IPS-20b (cell line): ENCODE measurements around the gene ACAN.
A peak's percentile ranks its signal among the peaks of the same experiment; 100 is the strongest.

Experiments used
- H3K27ac ChIP-seq: one replicate; pipeline ENCODE4 v1.5.1; 2013; ENCODE audit warnings: low read length
- H3K27me3 ChIP-seq: 2 replicates; pipeline ENCODE4 v1.6.1; 2013; ENCODE audit warnings: mild to moderate bottlenecking, low read length, inconsistent platforms; ENCODE audit not compliant: insufficient read depth
- H3K36me3 ChIP-seq: 2 replicates; pipeline ENCODE4 v1.6.1; 2013; ENCODE audit warnings: low read depth, mild to moderate bottlenecking, inconsistent platforms, low read length, moderate library complexity; ENCODE audit not compliant: insufficient read depth
- H3K4me1 ChIP-seq: 2 replicates; pipeline ENCODE4 v1.6.1; 2013; ENCODE audit warnings: mild to moderate bottlenecking, control low read depth, inconsistent platforms, low read length, moderate library complexity; ENCODE audit not compliant: insufficient read depth
- H3K4me3 ChIP-seq: 2 replicates; pipeline ENCODE4 v1.5.1; 2013; ENCODE audit warnings: mild to moderate bottlenecking, low read length, inconsistent platforms
- H3K9ac ChIP-seq: 2 replicates; pipeline ENCODE4 v1.6.1; 2013; ENCODE audit warnings: low read depth, mild to moderate bottlenecking, inconsistent platforms, low read length, moderate library complexity
- H3K9me3 ChIP-seq: 2 replicates; pipeline ENCODE4 v1.6.1; 2013; ENCODE audit warnings: mild to moderate bottlenecking, low read depth, low read length, inconsistent platforms; ENCODE audit not compliant: insufficient read depth

ACAN gene

DNA sequence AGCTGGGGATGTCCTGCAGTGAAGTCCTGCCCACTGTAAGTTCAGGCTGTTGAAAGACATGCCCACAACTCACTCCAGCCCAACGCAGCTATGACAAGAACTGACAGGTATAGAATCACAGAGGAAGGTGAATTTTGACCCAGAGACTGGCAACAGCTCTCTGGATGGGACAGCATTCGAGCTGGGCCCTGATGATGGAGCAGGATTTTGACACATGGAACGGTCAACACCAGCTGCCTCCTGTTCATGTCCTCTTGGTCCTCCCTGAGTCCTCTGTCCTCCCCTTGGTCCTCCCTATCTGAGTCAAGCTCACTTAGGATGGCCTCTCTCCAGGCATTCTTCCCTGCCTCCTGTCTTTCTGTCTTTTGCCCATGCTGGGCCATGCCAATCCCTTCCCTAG is 15.2 kb upstream of the ACAN start:
- Histone ChIP-seq H3K27me3 (peaks cover 10% of the 10 kb centered on the region), H3K4me3 (no peak overlapping the region), H3K4me1 (peaks cover 7% of the 10 kb centered on the region; the same call in 1 of the 2 replicates), H3K9me3 (no peaks in the 10 kb centered on the region), H3K36me3 (no peaks in the 10 kb centered on the region), H3K27ac (no peak overlapping the region), H3K9ac (no peak overlapping the region)

DNA sequence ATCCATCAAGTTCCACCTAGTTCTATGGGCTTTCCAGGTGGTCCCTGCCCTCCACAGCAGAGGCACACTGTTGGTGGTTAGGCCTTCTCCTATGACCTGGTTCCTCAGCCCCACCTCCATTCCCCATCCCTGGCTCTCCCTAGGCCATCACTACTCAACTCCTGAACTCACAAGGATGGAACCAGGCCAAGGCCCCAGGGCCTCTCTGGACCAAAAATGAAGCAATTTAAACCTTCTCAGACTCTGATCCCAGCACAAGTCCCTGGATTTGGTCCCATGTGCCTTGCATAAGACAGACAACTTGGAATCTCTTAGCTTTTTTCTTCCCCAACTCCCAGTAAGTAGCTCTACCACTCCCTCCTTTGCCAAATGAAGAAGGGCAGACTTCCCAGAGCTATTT is 14.4 kb upstream of the ACAN start:
- Histone ChIP-seq H3K9me3 (no peaks in the 10 kb centered on the region), H3K9ac (no peak overlapping the region), H3K27me3 (peaks cover 18% of the 10 kb centered on the region), H3K4me1 (peaks cover 10% of the 10 kb centered on the region; the same call in 1 of the 2 replicates), H3K4me3 (no peak overlapping the region), H3K27ac (no peak overlapping the region), H3K36me3 (no peaks in the 10 kb centered on the region)

DNA sequence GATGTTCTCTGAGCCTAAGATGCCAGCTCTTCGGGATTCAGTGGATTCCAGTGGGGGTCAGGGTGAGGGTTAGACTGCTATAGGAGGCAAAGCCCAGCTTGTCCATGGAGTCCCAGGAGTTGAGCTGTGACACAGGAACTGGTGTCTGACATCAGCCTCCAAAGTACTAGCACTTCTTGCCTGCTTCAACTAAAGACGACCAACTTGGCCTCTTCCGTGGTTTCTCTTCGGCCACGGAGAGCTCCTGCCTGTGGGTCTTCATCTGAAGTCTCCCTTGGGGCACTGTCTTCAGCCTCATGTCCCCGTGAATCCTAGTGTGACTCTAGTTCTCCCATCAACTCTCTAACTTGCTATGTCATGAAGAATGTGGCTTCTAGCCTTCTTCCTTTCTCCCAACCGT is 12.8 kb upstream of the ACAN start:
- Histone ChIP-seq H3K4me1 (peaks cover 10% of the 10 kb centered on the region; the same call in 1 of the 2 replicates), H3K36me3 (no peaks in the 10 kb centered on the region), H3K4me3 (no peak overlapping the region), H3K9ac (no peak overlapping the region), H3K9me3 (no peaks in the 10 kb centered on the region), H3K27ac (no peak overlapping the region), H3K27me3 (peaks cover 21% of the 10 kb centered on the region)

DNA sequence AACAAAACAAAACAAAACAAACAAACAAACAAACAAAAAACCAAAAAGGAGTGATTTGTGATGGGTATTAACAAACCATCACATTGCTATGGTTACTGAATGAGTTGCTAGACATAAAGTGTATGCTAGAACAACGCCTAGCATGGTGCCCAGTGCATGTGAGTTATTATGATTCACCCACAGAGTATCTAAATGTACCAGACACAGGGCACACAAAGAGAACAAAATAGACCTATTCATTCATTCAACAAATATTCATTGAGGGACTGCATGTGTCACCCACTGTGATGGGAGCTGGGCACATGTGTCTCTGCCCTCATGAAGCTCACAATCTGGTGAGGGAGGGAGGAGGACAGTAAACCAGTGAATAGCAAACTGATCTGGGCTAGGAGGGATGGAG is 11.6 kb upstream of the ACAN start:
- H3K9ac ChIP-seq: no peak overlapping the region
- no peaks in the 10 kb centered on the region for H3K9me3 ChIP-seq
- no peak overlapping the region for H3K4me3 ChIP-seq
- no peak overlapping the region for H3K27ac ChIP-seq
- no peaks in the 10 kb centered on the region for H3K36me3 ChIP-seq
- H3K4me1 ChIP-seq: peaks cover 10% of the 10 kb centered on the region; the same call in 1 of the 2 replicates
- H3K27me3 ChIP-seq: peaks cover 21% of the 10 kb centered on the region

DNA sequence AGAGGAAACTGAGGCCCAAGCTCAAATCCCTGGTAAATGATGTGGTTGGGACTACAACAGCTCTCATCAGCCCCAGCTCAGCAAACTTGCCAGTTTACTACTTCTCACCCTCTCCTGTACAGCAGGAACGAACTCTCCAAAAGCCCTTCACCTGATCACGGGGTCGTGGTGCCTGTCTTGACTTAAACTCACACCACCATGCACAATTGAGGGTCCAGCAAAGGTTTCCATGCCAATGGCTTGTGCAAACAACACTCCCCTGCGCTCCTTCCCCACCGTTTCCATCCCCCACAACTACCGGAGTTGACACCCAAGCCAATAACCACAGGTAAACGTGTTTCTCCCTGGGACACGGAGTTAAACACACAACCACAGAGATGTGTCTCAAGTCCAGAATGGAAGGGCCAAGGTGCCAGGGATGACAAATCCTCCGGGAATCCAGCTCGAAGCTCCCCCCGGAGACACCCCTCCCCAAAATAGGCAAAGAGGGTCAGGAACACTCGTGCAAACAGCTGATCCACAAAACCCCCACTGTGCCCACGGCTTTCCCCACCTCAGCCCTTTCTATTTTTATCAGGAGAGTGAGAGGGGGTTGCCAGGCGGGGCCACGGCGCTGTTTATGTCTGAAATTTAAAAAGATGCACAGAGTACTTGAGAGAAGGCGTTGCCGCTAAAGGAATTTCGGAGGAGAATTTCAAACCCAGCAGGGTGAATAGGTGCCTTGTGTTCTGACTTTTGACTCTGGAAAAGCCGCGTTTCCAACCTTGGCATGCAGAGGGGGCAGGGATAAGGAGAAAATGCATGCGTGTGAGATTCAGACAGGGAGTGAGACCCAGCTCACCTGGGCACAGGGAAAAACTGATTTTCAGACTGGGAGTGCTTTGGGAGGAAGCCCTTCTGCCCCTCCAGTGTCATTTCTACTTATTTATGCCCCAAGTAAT is 10.6 kb upstream of the ACAN start:
- Histone ChIP-seq H3K36me3 (no peaks in the 10 kb centered on the region), H3K9ac (no peak overlapping the region), H3K27ac (no peak overlapping the region), H3K4me1 (peaks cover 10% of the 10 kb centered on the region; the same call in 1 of the 2 replicates), H3K27me3 (peaks cover 23% of the 10 kb centered on the region), H3K4me3 (peak overlapping the region; percentile 11; the same call in 1 of the 2 replicates), H3K9me3 (no peaks in the 10 kb centered on the region)

DNA sequence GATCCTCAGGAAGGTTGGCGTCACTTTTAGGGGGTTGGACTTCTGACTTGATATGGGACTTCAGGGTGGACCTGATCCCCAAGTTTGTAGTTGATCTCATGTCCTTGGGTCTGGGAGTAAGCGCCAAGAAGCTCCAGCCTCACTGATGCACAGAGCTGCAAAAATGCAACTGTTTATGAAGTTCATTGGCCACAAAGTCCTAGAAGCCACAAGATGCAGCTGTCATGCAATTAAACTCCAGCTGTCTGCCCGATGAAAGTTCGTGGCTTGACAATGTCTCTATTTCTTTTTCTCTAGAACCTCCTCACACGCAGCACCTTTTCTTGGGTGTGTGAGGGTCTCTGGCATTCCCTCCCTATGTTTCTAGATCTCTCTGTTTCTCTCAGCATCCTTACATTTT is 9.2 kb upstream of the ACAN start:
- no peak overlapping the region for H3K9ac ChIP-seq
- H3K9me3 ChIP-seq: no peaks in the 10 kb centered on the region
- peaks cover 10% of the 10 kb centered on the region; the same call in 1 of the 2 replicates for H3K4me1 ChIP-seq
- H3K36me3 ChIP-seq: no peaks in the 10 kb centered on the region
- no peak overlapping the region for H3K27ac ChIP-seq
- H3K4me3 ChIP-seq: no peak overlapping the region
- H3K27me3 ChIP-seq: peaks cover 37% of the 10 kb centered on the region

DNA sequence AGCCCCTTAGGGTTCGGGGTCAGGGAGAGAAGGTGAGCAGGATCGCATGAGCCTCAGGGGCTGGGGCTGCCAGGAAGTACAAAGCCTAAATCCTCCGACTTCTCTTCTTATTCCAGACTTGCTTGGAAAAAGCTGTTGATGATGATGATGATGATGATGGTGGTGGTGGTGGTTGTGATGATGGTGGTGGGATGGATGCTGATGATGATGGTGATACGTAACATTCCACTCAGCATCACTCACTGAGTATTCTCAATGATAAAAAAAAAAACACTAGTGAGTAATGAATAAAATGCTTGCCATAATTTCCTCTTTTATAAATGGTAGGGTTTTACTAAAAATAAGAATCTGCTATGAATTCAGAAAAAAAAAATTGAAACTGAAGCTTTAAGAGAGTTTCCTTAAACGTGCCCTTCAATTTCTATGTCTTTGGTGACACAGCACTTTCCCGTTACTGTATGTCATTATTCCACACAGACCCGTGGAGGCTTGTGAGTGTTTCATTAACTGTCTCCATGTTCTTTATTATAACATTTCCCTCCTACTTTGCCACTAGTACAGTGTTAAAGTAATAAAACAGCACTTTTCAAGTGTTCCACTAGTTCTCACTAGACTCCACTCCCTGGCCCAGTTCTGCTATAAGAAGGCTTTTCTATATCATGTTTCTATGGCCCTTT is 5.4 kb upstream of the ACAN start:
- H3K27ac ChIP-seq: no peak overlapping the region
- H3K27me3 ChIP-seq: peaks cover 67% of the 10 kb centered on the region
- no peaks in the 10 kb centered on the region for H3K9me3 ChIP-seq
- H3K36me3 ChIP-seq: no peaks in the 10 kb centered on the region
- no peak overlapping the region for H3K4me3 ChIP-seq
- no peak overlapping the region for H3K9ac ChIP-seq
- H3K4me1 ChIP-seq: peaks cover 5% of the 10 kb centered on the region; the same call in 1 of the 2 replicates

DNA sequence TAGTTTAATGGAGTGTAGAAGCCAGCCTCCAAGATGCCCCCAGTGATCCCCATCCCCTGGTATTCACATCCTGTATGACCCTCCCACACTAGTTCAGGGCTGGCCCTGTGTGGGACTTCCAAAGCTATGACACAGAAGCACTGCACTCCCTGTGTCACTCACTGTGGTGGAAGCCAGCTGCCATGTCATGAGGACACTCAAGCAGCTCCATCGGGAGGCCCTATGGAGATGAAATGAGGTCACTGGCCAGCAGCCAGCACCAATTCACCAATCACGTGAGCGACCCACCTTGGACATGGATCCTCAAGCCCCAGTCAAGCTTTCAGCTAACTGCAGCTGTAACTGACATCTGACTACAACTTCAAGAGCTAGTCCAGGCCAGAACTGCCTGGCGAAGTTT is 3.9 kb upstream of the ACAN start:
- Histone ChIP-seq H3K36me3 (no peaks in the 10 kb centered on the region), H3K4me1 (no peaks in the 10 kb centered on the region), H3K9me3 (no peaks in the 10 kb centered on the region), H3K4me3 (no peak overlapping the region), H3K9ac (no peak overlapping the region), H3K27me3 (peaks cover 68% of the 10 kb centered on the region), H3K27ac (no peak overlapping the region)

DNA sequence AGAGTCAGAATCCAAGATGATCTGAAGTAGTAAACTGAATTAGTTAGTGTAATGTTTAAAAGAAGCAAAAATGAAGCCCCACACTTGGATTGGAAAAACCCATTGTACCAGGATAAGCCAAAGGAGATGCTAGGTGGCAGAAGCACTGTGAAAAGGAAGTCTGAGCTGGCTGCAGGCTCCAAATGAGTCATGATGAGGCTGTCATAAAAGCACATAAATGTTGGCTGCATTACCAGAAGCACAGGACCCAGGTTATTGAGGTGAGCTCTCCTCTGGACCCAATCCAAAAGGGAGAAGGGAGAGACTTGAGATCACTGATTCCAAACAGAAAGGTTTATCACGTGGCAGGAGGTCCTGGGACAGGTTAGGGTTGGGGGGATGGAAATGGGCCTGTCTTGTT is 3.2 kb upstream of the ACAN start:
- H3K9ac ChIP-seq: no peak overlapping the region
- peaks cover 75% of the 10 kb centered on the region for H3K27me3 ChIP-seq
- no peak overlapping the region for H3K4me3 ChIP-seq
- H3K36me3 ChIP-seq: no peaks in the 10 kb centered on the region
- H3K4me1 ChIP-seq: no peaks in the 10 kb centered on the region
- H3K27ac ChIP-seq: no peak overlapping the region
- H3K9me3 ChIP-seq: no peaks in the 10 kb centered on the region

DNA sequence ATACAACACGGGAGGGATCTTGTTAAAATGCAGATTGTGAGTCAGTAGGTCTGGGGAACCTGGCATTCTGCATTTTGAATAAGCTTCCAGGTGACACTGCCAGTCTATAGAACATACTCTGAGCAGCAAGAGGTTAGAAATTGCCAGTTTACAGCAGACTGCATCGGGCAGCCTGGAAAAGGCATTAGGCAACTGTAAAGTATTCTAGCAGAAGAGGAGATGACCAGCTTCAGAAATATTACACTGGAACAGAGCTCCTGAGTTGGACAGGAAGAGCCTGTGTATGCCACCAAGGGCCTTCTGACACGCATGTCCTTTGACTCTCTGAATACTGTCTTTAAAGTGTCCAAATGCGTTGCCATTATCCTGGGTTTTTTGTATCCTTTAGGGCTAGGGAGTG is 2.5 kb upstream of the ACAN start:
- no peak overlapping the region for H3K27ac ChIP-seq

DNA sequence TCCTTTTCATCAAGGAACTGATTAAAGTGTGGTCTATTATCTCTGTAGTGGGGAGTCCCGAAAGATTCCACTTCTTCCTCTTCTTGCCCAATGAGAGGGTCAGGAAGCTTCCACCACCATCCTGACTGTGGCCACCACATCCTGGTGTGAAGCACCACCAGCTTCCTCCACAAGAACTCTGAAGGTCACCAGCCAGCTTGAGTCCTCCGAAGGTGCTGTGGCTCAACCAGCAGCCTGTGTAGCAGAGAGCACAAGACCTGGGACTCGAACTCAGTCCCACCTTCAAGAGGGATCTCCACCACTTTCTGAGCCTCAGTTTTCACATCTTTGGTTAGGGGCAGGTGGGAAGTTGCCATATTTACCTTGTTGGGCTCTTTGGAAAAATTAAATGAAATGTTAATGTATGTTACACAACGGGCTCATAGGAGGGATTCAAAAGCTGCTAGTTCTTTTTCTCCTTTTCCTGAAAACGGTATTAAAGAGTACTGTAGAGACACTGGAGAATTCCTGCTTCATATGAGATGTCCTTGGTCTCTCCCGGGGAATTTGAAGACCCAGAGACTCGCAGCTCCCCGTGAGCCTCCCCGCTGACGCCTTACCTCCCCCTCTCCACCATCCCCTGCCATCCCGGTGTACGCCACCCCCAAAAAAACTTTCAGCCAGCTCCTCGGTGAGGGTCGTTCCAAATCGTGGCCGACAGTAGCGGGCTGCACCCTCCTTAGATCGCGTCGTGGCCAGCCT is 816 bp upstream of the ACAN start:
- H3K36me3 ChIP-seq: no peaks in the 10 kb centered on the region
- peak overlapping the region; percentile 66 for H3K4me3 ChIP-seq
- no peaks in the 10 kb centered on the region for H3K9me3 ChIP-seq
- no peak overlapping the region for H3K27ac ChIP-seq
- no peaks in the 10 kb centered on the region for H3K4me1 ChIP-seq
- no peak overlapping the region for H3K9ac ChIP-seq
- peaks cover 92% of the 10 kb centered on the region for H3K27me3 ChIP-seq

More for the DNA sequence above, 2.5 kb upstream of the ACAN start:
- H3K27me3 ChIP-seq: peaks cover 82% of the 10 kb centered on the region
- H3K9me3 ChIP-seq: no peaks in the 10 kb centered on the region
- H3K36me3 ChIP-seq: no peaks in the 10 kb centered on the region
- no peak overlapping the region for H3K9ac ChIP-seq
- H3K4me1 ChIP-seq: no peaks in the 10 kb centered on the region
- H3K4me3 ChIP-seq: no peak overlapping the region
